ENCODE results near the gene GDE1. TPM values are rescaled to one million over a fixed set of nuclear protein-coding genes. Genes with fewer than 3 reads are reported as not detected.

GDE1 gene
- total RNA-seq, 1 experiment from 2014 or later, result 65.7 TPM

GRCh38 chr16:19524356-19524615, 2.4 kb upstream of the GDE1 start:
- Mint-ChIP-seq H3K27me3 (ENCODE audit: low read depth) (no peaks in the 10 kb centered on the region), H3K27ac (peak overlapping the region; percentile 41; the same call in 1 of the 2 replicates), H3K4me3 (peak overlapping the region; percentile 94), H3K9me3 (no peaks in the 10 kb centered on the region), H3K36me3 (peaks cover 17% of the 10 kb centered on the region), H3K4me1 (peaks cover 47% of the 10 kb centered on the region)
- ATAC-seq (no peak), DNase-seq (ENCODE audit: low spot score) (no peak)
- TF ChIP-seq ATF6 (CRISPR knock-in tag; IDR thresholded peaks at IDR 0.05) (no peak), ETV6 (CRISPR knock-in tag; IDR thresholded peaks at IDR 0.05) (peak; percentile 4; the same call in 1 of the 2 replicates)
- ChIA-PET CTCF (interaction anchor here (0.7 to 3.1 kb wide), 5 partner anchors 21 to 383 kb away, joined by 3 to 28 read pairs (median 4); partner anchors contain the start of gene VPS35L), POLR2A (interaction anchor here (1.3 to 2.6 kb wide), 3 partner anchors 14 to 31 kb away, joined by 3 to 23 read pairs (median 3); partner anchors contain the start of gene VPS35L)

GRCh38 chr16:19523559-19524355, 1.9 kb upstream of the GDE1 start, which contains the start of gene CCP110:
TSS of gene CCP110 (plus strand) at chr16:19523942. CDS start at chr16:19527882, 3,940 bp downstream.
- CTCF ChIA-PET, result interaction anchor here (0.7 to 3.1 kb wide), 5 partner anchors 21 to 384 kb away, joined by 3 to 28 read pairs (median 4); partner anchors contain the start of gene VPS35L
- H3K27ac Mint-ChIP-seq, result peak within 1 kb of the TSS; percentile 98
- H3K4me1 Mint-ChIP-seq, result peaks cover 47% of the 10 kb centered on the region

More at GRCh38 chr16:19523559-19524355, 1.9 kb upstream of the GDE1 start, which contains the start of gene CCP110:
- H3K27me3 Mint-ChIP-seq (ENCODE audit: low read depth), result no peaks in the 10 kb centered on the region
- DNase-seq (ENCODE audit: low spot score) (peak; percentile 96), ATAC-seq (peak; percentile 78)
- peak within 1 kb of the TSS; percentile 94 for H3K4me3 Mint-ChIP-seq
- TF ChIP-seq E2F5 (CRISPR knock-in tag; IDR thresholded peaks at IDR 0.05), result peak; percentile 49; the same call in 1 of the 2 replicates
- no peak for TF ChIP-seq AFF4 (CRISPR knock-in tag; IDR thresholded peaks at IDR 0.05; ENCODE audit: borderline replicate concordance)
- TF ChIP-seq MYBL2 (CRISPR knock-in tag; IDR thresholded peaks at IDR 0.05), result 0 out of 2 replicates have a peak, but pooled peaks have one; percentile 28
- no peak for TF ChIP-seq SOX15 (CRISPR knock-in tag; IDR thresholded peaks at IDR 0.05)
- 0 out of 2 replicates have a peak, but pooled peaks have one; percentile 65 for TF ChIP-seq ARID4B (CRISPR knock-in tag; IDR thresholded peaks at IDR 0.05; ENCODE audit: borderline replicate concordance)
- TF ChIP-seq TEAD1 (CRISPR knock-in tag; IDR thresholded peaks at IDR 0.05), result 0 out of 2 replicates have a peak, but pooled peaks have one; percentile 35
- 0 out of 2 replicates have a peak, but pooled peaks have one; percentile 39 for TF ChIP-seq IRF1 (CRISPR knock-in tag; IDR thresholded peaks at IDR 0.05)
- TF ChIP-seq FOXK1 (CRISPR knock-in tag; IDR thresholded peaks at IDR 0.05), result peak; percentile 79
- TF ChIP-seq GABPB1 (CRISPR knock-in tag; IDR thresholded peaks at IDR 0.05), result peak; percentile 81
- TF ChIP-seq RELA (CRISPR knock-in tag; IDR thresholded peaks at IDR 0.05; ENCODE audit: borderline replicate concordance), result no peak
- TF ChIP-seq CREM (CRISPR knock-in tag; IDR thresholded peaks at IDR 0.05), result peak; percentile 62; the same call in 1 of the 2 replicates
- TF ChIP-seq FOXP4 (CRISPR knock-in tag; IDR thresholded peaks at IDR 0.05), result 0 out of 2 replicates have a peak, but pooled peaks have one; percentile 30
- peak; percentile 59; the same call in 1 of the 2 replicates for TF ChIP-seq NFE2L1 (CRISPR knock-in tag; IDR thresholded peaks at IDR 0.05)
- peak; percentile 85 for TF ChIP-seq FOXP1 (CRISPR knock-in tag; IDR thresholded peaks at IDR 0.05; ENCODE audit: borderline replicate concordance)
- peak; percentile 54; the same call in 1 of the 2 replicates for TF ChIP-seq ETV6 (CRISPR knock-in tag; IDR thresholded peaks at IDR 0.05)
- POLR2A ChIA-PET, result interaction anchor here (1.0 to 2.6 kb wide), 4 partner anchors 15 to 108 kb away, joined by 3 to 23 read pairs (median 3); partner anchors contain the start of gene VPS35L
- no peaks in the 10 kb centered on the region for H3K9me3 Mint-ChIP-seq
- peaks cover 13% of the 10 kb centered on the region for H3K36me3 Mint-ChIP-seq
